ENCODE measurements around the gene REP15. TPM values are rescaled to one million over a fixed set of nuclear protein-coding genes. Genes with fewer than 3 reads are reported as not detected.

The REP15 gene
- total and polyA plus RNA-seq, 2 of the 8 experiments (the other 6 are each of a cell fraction or from before 2014, with no cell fraction given) = 0.06 to 0.73 TPM

DNA sequence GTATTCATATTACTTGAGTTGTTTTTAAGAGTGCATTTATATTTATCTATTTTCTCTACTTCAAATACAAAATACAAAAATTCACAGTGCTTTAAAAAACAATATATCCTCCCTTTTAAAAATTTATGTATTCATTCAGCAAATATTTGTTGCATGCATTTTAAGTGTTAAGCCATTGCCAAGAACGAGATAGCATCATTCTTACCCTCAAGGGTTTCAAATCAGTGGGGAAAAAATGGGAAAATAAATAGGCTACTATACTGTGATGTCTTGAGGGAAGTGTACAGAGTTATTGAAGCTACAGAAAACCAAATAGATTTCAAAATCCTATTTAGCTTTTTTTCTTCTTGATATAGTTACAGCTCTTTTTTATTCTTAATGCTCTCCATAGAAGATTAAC, 37.5 kb downstream of the REP15 start:
- no peak overlapping the region for H3K9ac ChIP-seq (replicated peaks in 1 of 4; ENCODE audit: extremely low read depth in 1 of 4, low read depth in 3 of 4, low read length in 3 of 4)
- H3K18ac ChIP-seq (ENCODE audit: extremely low read depth, low read length) = no peak overlapping the region
- no peaks in the 10 kb centered on the region for H3K4me1 ChIP-seq (replicated peaks in 1 of 4; ENCODE audit: control insufficient read depth in 3 of 4, insufficient read depth in 4 of 4, low read length in 3 of 4)
- no peak overlapping the region for H3K23ac ChIP-seq (ENCODE audit: insufficient read length)
- no peak overlapping the region for H3K14ac ChIP-seq (ENCODE audit: insufficient read length)
- H2BK15ac ChIP-seq (ENCODE audit: low read length) = no peak overlapping the region
- H3K4me3 ChIP-seq (ENCODE audit: extremely low read depth in 1 of 4, insufficient read depth in 2 of 4, low read depth in 3 of 4, low read length in 4 of 4) = no peak overlapping the region
- no peak overlapping the region for H2AK5ac ChIP-seq (ENCODE audit: low read depth, low read length)
- DNase-seq (ENCODE audit: low read depth in 1 of 2, low spot score in 2 of 2) (no peak), FAIRE-seq (no peak)
- no peak overlapping the region for H3K4ac ChIP-seq (replicated peaks; ENCODE audit: insufficient read length, low read depth, low read length)
- H2BK5ac ChIP-seq (ENCODE audit: low read depth, low read length) = no peak overlapping the region
- no peaks in the 10 kb centered on the region for H3K23me2 ChIP-seq (ENCODE audit: low read depth, low read length)
- H4K8ac ChIP-seq (ENCODE audit: extremely low read depth, insufficient read depth, low read length) = no peak overlapping the region
- H2AFZ ChIP-seq (ENCODE audit: low read length) = no peak overlapping the region
- no peak overlapping the region for H3K56ac ChIP-seq (replicated peaks; ENCODE audit: insufficient read length, low read depth, low read length)
- H3K9me3 ChIP-seq (ENCODE audit: insufficient read depth in 2 of 2, low read depth in 1 of 2, low read length in 1 of 2) = no peaks in the 10 kb centered on the region
- peaks cover 0 to 32% (median 2%) of the 10 kb centered on the region in 4 experiments; a peak in 4 of 8 replicates for H3K36me3 ChIP-seq (ENCODE audit: control insufficient read depth in 2 of 4, insufficient read depth in 4 of 4, low read length in 3 of 4)
- H3K79me1 ChIP-seq (ENCODE audit: low read depth, low read length) = no peaks in the 10 kb centered on the region
- no peak overlapping the region for H4K5ac ChIP-seq (ENCODE audit: insufficient read length, low read depth, low read length)
- no peak overlapping the region for H2BK120ac ChIP-seq (replicated peaks; ENCODE audit: low read depth, low read length)
- H4K91ac ChIP-seq (replicated peaks; ENCODE audit: insufficient read length, low read length) = no peak overlapping the region
- H3K4me2 ChIP-seq (ENCODE audit: insufficient read depth in 1 of 2, low read depth in 2 of 2, low read length in 2 of 2) = no peak overlapping the region
- H3K79me2 ChIP-seq (ENCODE audit: control insufficient read depth in 1 of 2, insufficient read depth in 2 of 2, low read length in 2 of 2) = no peaks in the 10 kb centered on the region
- CTCF ChIA-PET (ENCODE audit: partially characterized antibody) = interaction anchor here (0.6 to 2.9 kb wide), 22 partner anchors 8 to 1207 kb away, joined by 3 to 15 read pairs (median 4); no protein-coding TSS in a partner anchor
- WGBS, 2 experiments (ENCODE audit: extremely low coverage in 1 of 2, insufficient coverage in 1 of 2, insufficient read length in 1 of 2, insufficient replicate concordance in 2 of 2, low coverage in 1 of 2, low lambda C conversion rate in 2 of 2, missing lambda C conversion rate in 1 of 2) = 88% methylated on average over 1 of the region's 1 CpG; no CpG with 5 or more reads in 1 of the 2 experiments
- H2BK20ac ChIP-seq (ENCODE audit: low read length) = no peak overlapping the region
- no peak overlapping the region for H3K27ac ChIP-seq (ENCODE audit: low read depth, low read length)
- POLR2A ChIA-PET (ENCODE audit: partially characterized antibody) = no interaction called here
- H4K20me1 ChIP-seq (replicated peaks in 1 of 2; ENCODE audit: control insufficient read depth in 1 of 2, insufficient read depth in 2 of 2, low read length in 2 of 2) = peaks cover 0 to 2% of the 10 kb centered on the region in 2 experiments
- no peak overlapping the region for H2BK12ac ChIP-seq (ENCODE audit: low read depth, low read length)
- no peaks in the 10 kb centered on the region for H3K27me3 ChIP-seq (replicated peaks in 1 of 4; ENCODE audit: control insufficient read depth in 3 of 4, extremely low read depth in 1 of 4, insufficient read depth in 3 of 4, low read length in 3 of 4)
- TF ChIP-seq TCF12 (IDR thresholded peaks at IDR 0.05; ENCODE audit: low read depth, low read length) (no peak), CHD2 (IDR thresholded peaks at IDR 0.05; ENCODE audit: low read length) (no peak), CEBPB (IDR thresholded peaks at IDR 0.05; ENCODE audit: low read depth, low read length) (no peak), JUND (IDR thresholded peaks at IDR 0.05; ENCODE audit: low read length) (no peak), POLR2AphosphoS5 (IDR thresholded peaks at IDR 0.05; ENCODE audit: low read depth, low read length) (no peak), ZNF274 (IDR thresholded peaks at IDR 0.05; ENCODE audit: borderline replicate concordance, extremely low read depth, low read length) (no peak), ASH2L (IDR thresholded peaks at IDR 0.05; ENCODE audit: low read length) (no peak), POU5F1 (IDR thresholded peaks at IDR 0.05; ENCODE audit: low read depth, low read length) (no peak), RFX5 (IDR thresholded peaks at IDR 0.05; ENCODE audit: borderline replicate concordance, low read depth, low read length) (no peak), GABPA (IDR thresholded peaks at IDR 0.05; ENCODE audit: borderline replicate concordance, insufficient read depth, low read length) (no peak), SAP30 (IDR thresholded peaks at IDR 0.05; ENCODE audit: insufficient read depth, insufficient replicate concordance, low read length) (no peak), GTF2F1 (IDR thresholded peaks at IDR 0.05; ENCODE audit: borderline replicate concordance, low read depth, low read length) (no peak), CBX8 (IDR thresholded peaks at IDR 0.05; ENCODE audit: borderline replicate concordance, low read depth, low read length) (no peak), SUZ12 (IDR thresholded peaks at IDR 0.05; ENCODE audit: low read length) (no peak)
